T-helper 9 cell (primary cell): ENCODE results near the gene TNNI3K.

ENCODE experiments used
- DNase-seq: peaks from one replicate; pipeline ENCODE4 v3.0.0-alpha.2; 2020

TNNI3K gene

DNA sequence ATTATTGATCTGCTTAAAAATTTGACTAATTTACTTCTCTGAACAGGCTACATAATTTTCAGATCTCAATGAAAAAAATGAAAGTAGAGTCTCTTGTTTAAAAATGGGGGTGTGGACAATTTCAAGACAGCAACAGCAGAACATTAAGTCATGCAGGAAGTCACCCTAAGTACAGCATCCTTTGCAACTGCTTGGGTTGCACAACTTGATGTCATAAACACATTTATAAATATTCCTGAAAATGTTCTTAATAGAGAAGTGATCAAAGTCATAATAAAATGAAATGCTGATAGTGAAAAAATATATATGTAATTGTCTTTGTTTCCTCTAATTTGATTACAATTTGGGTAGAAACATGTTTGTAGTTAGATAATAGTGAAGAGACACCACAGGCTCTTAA lies 79.3 kb downstream of the TNNI3K start:
- DNase-seq, result no peak

DNA sequence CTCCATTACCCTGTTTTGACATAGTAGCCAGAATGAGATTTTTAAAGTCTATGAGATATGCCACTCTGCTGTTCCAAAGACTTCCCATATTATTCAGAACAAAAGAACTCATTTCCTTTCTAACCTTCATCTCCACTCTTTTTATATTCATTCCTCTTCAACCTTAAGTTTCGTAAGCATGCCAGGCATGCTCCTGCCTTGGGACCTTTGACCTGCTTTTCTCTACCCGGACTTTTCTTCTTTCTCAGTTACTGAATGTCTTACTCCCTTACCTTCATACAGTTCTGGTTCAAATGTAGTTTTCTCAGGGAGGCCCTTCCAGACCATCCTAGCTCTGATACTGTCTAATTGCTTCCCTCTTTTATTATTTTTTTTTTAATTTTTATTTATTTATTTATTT lies 81.1 kb downstream of the TNNI3K start:
- DNase-seq, result no peak

DNA sequence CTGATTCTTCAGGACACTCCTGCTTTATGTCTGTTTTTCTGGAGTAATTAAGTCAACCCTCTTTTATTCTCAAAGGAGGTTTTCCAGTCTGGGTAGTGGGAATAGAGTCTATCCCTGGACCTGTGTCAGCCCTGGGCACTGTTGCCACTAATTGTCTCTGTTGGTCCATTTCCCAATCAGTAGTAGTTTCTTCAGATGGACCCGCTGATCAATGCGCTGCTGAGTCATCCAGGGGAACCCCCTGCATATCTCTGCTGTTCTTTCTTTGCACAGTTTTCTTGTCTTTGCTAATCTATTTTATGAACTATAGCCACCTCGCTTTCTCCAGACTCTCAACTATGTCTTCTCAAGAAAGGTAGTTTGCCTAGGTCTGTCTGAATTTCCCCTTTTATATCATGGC lies 82.5 kb downstream of the TNNI3K start:
- no peak for DNase-seq

GRCh38 chr1:74323937-74324473 lies 88.8 kb downstream of the TNNI3K start:
- no peak for DNase-seq

- DNase-seq, result no peak
These were observed 89.7 kb downstream of the TNNI3K start for GRCh38 chr1:74324684-74325448.

GRCh38 chr1:74328851-74329250 lies 93.7 kb downstream of the TNNI3K start:
- DNase-seq, result no peak

DNA sequence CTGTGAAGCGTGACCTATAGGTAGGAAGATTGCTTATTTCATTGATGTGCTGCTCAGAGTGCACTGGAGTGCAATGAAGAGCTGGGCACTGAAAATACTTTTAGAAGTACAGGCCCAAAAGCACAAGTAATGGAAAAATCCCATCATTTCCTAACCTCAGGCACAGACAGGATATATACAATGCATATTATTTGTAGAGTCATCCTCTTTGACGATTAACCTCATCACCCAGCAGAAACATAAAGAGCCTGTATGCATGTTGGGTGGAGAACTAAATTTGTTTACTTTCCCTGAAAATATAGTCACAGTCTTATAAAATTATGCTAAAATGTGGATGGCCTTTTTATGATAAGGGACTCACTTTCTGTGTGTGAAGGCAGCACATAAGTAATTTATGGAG lies 98.1 kb downstream of the TNNI3K start:
- no peak for DNase-seq

- DNase-seq, result no peak
These were observed 99.0 kb downstream of the TNNI3K start for GRCh38 chr1:74334147-74334546.

GRCh38 chr1:74340656-74341055 lies 105.5 kb downstream of the TNNI3K start:
- no peak for DNase-seq

DNA sequence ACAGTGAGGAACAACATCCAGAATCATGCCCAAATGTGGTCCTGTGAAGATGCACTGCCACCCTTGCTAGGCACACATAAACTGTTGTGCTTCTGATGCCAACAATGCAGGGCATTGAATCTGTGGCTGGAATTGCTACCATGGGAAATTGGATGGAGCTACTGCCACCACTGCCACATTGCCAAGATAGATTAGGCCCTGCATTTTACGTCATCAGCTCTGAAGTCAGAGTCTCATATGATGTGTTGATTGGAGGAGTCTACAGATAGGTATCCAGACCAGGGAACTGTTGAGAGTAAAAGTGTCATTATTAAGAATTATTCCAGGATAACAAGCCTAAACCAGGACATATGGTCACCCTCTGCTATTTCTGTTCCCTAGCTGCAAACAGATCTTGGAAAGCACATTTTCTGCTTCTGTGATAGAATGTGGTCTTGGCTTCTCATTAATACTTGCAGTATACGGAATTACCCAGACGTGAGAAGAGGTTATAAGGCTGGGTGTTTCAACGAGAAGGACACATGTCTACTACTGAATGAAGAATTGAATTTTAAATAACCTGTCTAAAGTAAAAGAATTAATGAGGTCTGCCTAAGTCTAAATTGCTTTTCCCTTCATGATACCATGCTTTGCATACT lies 106.6 kb downstream of the TNNI3K start:
- DNase-seq, result no peak

DNA sequence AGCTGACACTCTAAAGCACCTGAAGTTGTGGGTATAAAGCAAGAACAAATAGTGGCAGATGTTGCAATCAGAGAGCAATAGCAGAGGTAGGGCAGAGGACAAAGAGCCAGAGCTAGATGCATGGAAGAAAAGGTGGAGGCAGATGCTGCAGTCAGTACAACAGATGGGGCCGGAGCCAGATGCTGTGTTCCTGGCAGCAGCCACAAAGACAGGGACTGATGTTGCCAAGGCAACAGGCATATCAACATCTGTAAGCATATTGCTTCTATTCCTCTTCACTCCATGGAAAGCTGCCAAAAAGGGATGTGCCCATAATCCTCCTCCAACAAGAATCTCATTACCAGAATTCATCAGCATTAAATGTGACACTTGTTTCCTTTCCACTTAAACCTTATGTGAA lies 108.0 kb downstream of the TNNI3K start:
- DNase-seq, result no peak

GRCh38 chr1:74344387-74344786 lies 109.2 kb downstream of the TNNI3K start:
- DNase-seq, result no peak

DNA sequence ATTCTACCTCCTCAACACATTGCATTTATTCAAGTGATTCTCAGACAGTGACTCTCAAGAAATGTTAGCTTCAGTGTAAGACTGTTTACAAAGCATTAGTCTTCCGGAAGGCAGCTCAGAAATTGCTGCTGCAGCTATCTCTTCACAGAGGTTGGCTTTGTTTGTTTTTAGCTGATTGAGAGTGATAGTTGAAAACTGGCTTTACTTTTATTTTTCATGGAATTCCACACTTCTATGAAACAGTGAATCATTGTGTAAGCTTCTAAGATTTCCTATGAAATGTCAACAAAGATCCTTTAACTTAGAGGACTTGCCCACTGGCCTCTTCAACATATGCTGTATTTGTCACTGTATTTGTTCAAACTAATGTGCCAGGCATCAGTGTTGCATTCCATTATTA lies 121.3 kb downstream of the TNNI3K start:
- no peak for DNase-seq

- DNase-seq, result no peak
These were observed 122.0 kb downstream of the TNNI3K start for GRCh38 chr1:74357150-74357549.

DNA sequence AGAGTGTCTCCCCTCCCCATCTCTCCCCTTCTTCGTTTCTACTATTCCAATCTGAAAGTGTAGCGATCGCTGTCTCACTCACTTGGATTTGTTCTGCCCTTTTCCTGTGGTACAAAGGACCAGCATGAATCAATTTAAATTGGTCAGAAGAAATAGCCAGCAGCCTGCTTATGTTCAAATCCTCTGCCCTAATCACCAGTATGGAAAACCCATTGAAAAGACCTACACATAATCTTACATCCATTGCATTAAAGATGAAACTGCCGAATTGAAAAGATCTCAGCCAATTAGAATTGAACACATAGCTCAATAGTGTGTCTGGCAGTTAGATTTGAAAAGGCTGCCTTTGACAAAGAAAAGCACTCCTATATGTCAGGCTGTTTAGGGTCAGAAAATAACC lies 122.6 kb downstream of the TNNI3K start:
- DNase-seq, result no peak

DNA sequence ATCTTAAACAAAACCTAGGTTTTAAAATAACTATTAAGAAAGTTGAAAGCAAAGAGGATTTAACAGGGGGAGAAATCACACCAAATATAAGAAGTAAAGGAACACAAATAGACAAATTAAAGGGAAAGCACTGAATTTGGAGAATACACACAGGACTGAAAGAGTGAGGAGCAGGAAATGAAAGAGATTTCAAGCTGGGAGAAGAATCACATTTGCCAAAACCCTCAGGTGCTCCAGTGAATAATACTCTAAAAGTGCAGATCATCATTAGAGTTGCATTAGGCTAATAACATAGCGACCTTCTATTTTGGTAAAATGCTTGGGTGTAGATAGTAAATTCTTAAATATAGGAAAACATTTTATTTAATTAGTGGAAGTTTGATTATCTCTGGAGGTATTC lies 127.5 kb downstream of the TNNI3K start:
- no peak for DNase-seq

GRCh38 chr1:74363220-74363619 lies 128.0 kb downstream of the TNNI3K start:
- no peak for DNase-seq

- DNase-seq, result no peak
These were observed 132.1 kb downstream of the TNNI3K start for GRCh38 chr1:74367175-74367813.

DNA sequence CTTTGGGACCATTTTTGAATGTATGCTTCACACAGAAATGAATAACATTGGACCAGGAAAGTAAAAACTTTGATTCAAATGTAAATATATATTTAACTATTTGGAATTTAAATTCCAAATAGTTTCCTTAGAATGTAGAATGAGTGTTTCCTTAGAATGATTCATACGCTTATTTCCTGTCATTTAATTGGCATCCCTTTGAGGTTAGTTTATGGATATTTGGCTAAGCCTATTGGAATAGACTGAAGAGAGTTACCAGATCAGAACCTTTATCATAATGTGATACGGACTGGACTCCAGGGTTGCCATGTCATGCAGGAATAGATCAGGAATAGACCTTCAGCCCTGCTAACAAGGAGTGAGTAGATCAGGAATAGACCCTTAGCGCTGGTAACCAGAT lies 133.1 kb downstream of the TNNI3K start:
- DNase-seq, result no peak

GRCh38 chr1:74375376-74375775 lies 140.2 kb downstream of the TNNI3K start:
- DNase-seq, result no peak

DNA sequence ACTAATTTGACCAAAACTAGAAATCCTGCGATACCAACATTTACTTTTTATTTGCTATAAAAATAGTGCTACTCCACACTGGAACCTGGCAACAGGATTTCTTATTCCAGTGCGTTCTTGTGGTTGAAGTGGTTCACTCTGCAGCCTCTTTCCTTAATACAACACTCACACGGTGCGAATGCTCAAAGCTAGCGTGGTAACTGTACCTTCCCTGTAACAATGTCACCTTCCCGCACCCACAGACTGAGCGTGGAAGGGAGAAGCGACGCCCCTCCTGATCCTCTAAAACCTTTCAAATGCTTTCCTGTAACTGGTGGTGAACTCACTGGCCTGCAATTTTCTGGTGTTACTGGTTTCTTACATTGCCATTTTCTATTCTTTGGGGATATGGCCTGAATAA lies 145.1 kb downstream of the TNNI3K start:
- DNase-seq, result no peak

DNA sequence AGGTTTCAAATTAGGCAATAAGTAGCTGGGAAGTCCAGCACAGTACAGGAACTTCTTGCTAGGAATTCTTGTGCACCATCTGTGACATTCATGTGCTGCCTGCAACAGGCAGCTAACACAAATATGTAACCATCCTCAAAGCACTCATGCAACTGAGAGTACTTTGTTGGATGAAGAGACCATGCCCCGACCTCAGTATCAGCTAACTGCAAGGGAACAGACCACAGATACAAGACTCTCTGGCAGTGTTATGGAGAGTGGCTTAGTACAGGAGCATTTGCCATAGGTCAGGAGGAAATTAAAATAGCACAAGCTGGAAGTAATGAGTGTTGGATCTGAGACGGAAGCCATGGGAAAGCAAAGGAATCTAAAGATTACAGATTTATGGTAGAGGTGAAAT lies 153.7 kb downstream of the TNNI3K start:
- no peak for DNase-seq

GRCh38 chr1:74392186-74392585 lies 157.0 kb downstream of the TNNI3K start:
- DNase-seq, result no peak

- DNase-seq, result no peak
These were observed 157.7 kb downstream of the TNNI3K start for GRCh38 chr1:74392840-74393239.
